H9 (cell line): Measurements from ENCODE around the gene MPP1. TPM values are rescaled to one million over a fixed set of nuclear protein-coding genes. Genes with fewer than 3 reads are reported as not detected.

Experiments used
- DNase-seq: peaks from one replicate; pipeline ENCODE4 v3.0.0-alpha.2; 2017
- H2AFZ ChIP-seq: one replicate; pipeline ENCODE4 v1.6.1; 2013; ENCODE audit warnings: mild to moderate bottlenecking, low read length, control low read depth, moderate library complexity
- H2AK5ac ChIP-seq: 2 replicates; pipeline ENCODE4 v1.6.1; 2013; ENCODE audit warnings: low read length, control low read depth, mixed read lengths; ENCODE audit not compliant: insufficient read length
- H2BK120ac ChIP-seq: one replicate; pipeline ENCODE4 v1.6.1; 2013; ENCODE audit warnings: low read depth, mild to moderate bottlenecking, low read length, control low read depth, inconsistent platforms; ENCODE audit not compliant: poor library complexity, severe bottlenecking
- H2BK12ac ChIP-seq: 2 replicates; pipeline ENCODE4 v1.6.1; 2013; ENCODE audit warnings: low read length, control low read depth, mixed read lengths, low read depth; ENCODE audit not compliant: insufficient read length
- H2BK15ac ChIP-seq: 2 replicates; pipeline ENCODE4 v1.6.1; 2013; ENCODE audit warnings: low read depth, low read length, control low read depth
- H2BK20ac ChIP-seq: one replicate; pipeline ENCODE4 v1.6.1; 2013; ENCODE audit warnings: low read depth, mild to moderate bottlenecking, low read length, control low read depth, inconsistent platforms; ENCODE audit not compliant: poor library complexity, severe bottlenecking
- H2BK5ac ChIP-seq: 2 replicates; pipeline ENCODE4 v1.6.1; 2013; ENCODE audit warnings: low read length, control low read depth, mixed read lengths; ENCODE audit not compliant: insufficient read length
- H3K14ac ChIP-seq: 2 replicates; pipeline ENCODE4 v1.6.1; 2013; ENCODE audit warnings: low read length, control low read depth; ENCODE audit not compliant: insufficient read depth
- H3K18ac ChIP-seq: 2 replicates; pipeline ENCODE4 v1.6.1; 2013; ENCODE audit warnings: low read depth, mild to moderate bottlenecking, mixed read lengths, low read length, control low read depth; ENCODE audit not compliant: insufficient read length
- H3K23ac ChIP-seq: 2 replicates; pipeline ENCODE4 v1.6.1; 2013; ENCODE audit warnings: low read length, control low read depth, mixed read lengths, low read depth; ENCODE audit not compliant: insufficient read length
- H3K23me2 ChIP-seq: 2 replicates; pipeline ENCODE4 v1.6.1; 2013; ENCODE audit warnings: low read depth, mild to moderate bottlenecking, mixed read lengths, low read length, control low read depth; ENCODE audit not compliant: insufficient read length, poor library complexity, severe bottlenecking
- H3K27ac ChIP-seq: 2 replicates; pipeline ENCODE4 v1.5.1; 2013; ENCODE audit warnings: low read length, control low read depth, mixed read lengths, low read depth; ENCODE audit not compliant: insufficient read length
- H3K27me3 ChIP-seq: 2 replicates; pipeline ENCODE4 v1.6.1; 2013; ENCODE audit warnings: low read length, control low read depth, inconsistent platforms; ENCODE audit not compliant: insufficient read depth
- H3K4ac ChIP-seq: 2 replicates; pipeline ENCODE4 v1.6.1; 2013; ENCODE audit warnings: low read depth, mild to moderate bottlenecking, control low read depth, inconsistent platforms, low read length, moderate library complexity
- H3K4me1 ChIP-seq: 2 replicates; pipeline ENCODE4 v1.6.1; 2013; ENCODE audit warnings: low read length, control low read depth, inconsistent platforms; ENCODE audit not compliant: insufficient read depth
- H3K4me2 ChIP-seq: 2 replicates; pipeline ENCODE4 v1.6.1; 2013; ENCODE audit warnings: low read length, control low read depth, mixed read lengths; ENCODE audit not compliant: insufficient read length, insufficient read depth
- H3K56ac ChIP-seq: 2 replicates; pipeline ENCODE4 v1.6.1; 2013; ENCODE audit warnings: low read depth, mild to moderate bottlenecking, mixed read lengths, low read length, control low read depth; ENCODE audit not compliant: insufficient read length
- H3K79me1 ChIP-seq: 2 replicates; pipeline ENCODE4 v1.6.1; 2013; ENCODE audit warnings: low read depth, mild to moderate bottlenecking, moderate library complexity, low read length, control low read depth, inconsistent platforms; ENCODE audit not compliant: insufficient read depth, poor library complexity, severe bottlenecking
- H3K79me2 ChIP-seq: 2 replicates; pipeline ENCODE4 v1.6.1; 2013; ENCODE audit warnings: low read length, control low read depth, inconsistent platforms; ENCODE audit not compliant: insufficient read depth
- H3K9ac ChIP-seq: 2 replicates; pipeline ENCODE4 v1.6.1; 2013; ENCODE audit warnings: low read length, control low read depth, mixed read lengths; ENCODE audit not compliant: insufficient read length; ENCODE audit errors: extremely low read depth
- H3K9me3 ChIP-seq: one replicate; pipeline ENCODE4 v1.6.1; 2013; ENCODE audit warnings: low read depth, low read length, inconsistent platforms; ENCODE audit not compliant: control insufficient read depth
- H3T11ph ChIP-seq: one replicate; pipeline ENCODE4 v1.6.1; 2013; ENCODE audit warnings: mild to moderate bottlenecking, low read length, control low read depth, inconsistent platforms
- H4K20me1 ChIP-seq: one replicate; pipeline ENCODE4 v1.6.1; 2013; ENCODE audit not compliant: control insufficient read depth, insufficient read length, insufficient read depth
- H4K5ac ChIP-seq: 2 replicates; pipeline ENCODE4 v1.6.1; 2013; ENCODE audit warnings: low read depth, mild to moderate bottlenecking, mixed read lengths, low read length, control low read depth; ENCODE audit not compliant: insufficient read length
- H4K8ac ChIP-seq: replicated peaks from 2 replicates; pipeline ENCODE4 v1.6.1; 2013; ENCODE audit warnings: low read length, control low read depth, mixed read lengths, low read depth; ENCODE audit not compliant: insufficient read length
- H4K91ac ChIP-seq: 2 replicates; pipeline ENCODE4 v1.6.1; 2013; ENCODE audit warnings: low read depth, mild to moderate bottlenecking, moderate library complexity, mixed read lengths, low read length, control low read depth; ENCODE audit not compliant: insufficient read length
- H3K27ac Mint-ChIP-seq, 3 experiments: 2 replicates in 2 of 3; 3 replicates in 1 of 3; pipeline ENCODE4 v1.8.0; 2020 to 2021; ENCODE audit warnings: mixed read lengths in 3 of 3, mild to moderate bottlenecking in 1 of 3, moderate library complexity in 1 of 3
- H3K27me3 Mint-ChIP-seq: 2 replicates; pipeline ENCODE4 v1.8.0; 2021; ENCODE audit warnings: low read depth, mild to moderate bottlenecking, moderate library complexity, mixed read lengths
- H3K36me3 Mint-ChIP-seq, 3 experiments: 2 replicates in 2 of 3; 3 replicates in 1 of 3; pipeline ENCODE4 v1.8.0; 2020 to 2021; ENCODE audit warnings: low read depth in 3 of 3, mixed read lengths in 3 of 3; ENCODE audit not compliant: insufficient read depth in 1 of 3
- H3K4me1 Mint-ChIP-seq, 2 experiments: 2 replicates each; pipeline ENCODE4 v1.8.0; 2020; ENCODE audit warnings: mixed read lengths in 2 of 2
- H3K4me3 Mint-ChIP-seq, 2 experiments: 2 replicates in 1 of 2; 3 replicates in 1 of 2; pipeline ENCODE4 v1.8.0; 2020 to 2021; ENCODE audit warnings: mild to moderate bottlenecking in 2 of 2, mixed read lengths in 2 of 2, moderate library complexity in 1 of 2
- H3K9me3 Mint-ChIP-seq, 2 experiments: 2 replicates in 1 of 2; 3 replicates in 1 of 2; pipeline ENCODE4 v1.8.0; 2020; ENCODE audit warnings: mild to moderate bottlenecking in 2 of 2, mixed read lengths in 2 of 2, moderate library complexity in 1 of 2
- WGBS: extraction: QIAGEN DNeasy Blood & Tissue Kit; methylation state at CpG from one replicate; pipeline ENCODE4 v1.1.7; 2013; ENCODE audit warnings: missing lambda C conversion rate, low lambda C conversion rate, mixed read lengths; ENCODE audit not compliant: insufficient read length; ENCODE audit errors: extremely low coverage; 5-methylcytosine and 5-hydroxymethylcytosine counted together
- total RNA-seq: library from RNA; stranded (reverse); gene quantifications from 2 replicates; pipeline ENCODE4 v1.2.1, GENCODE V29; 2021
- TF ChIP-seq, protein P1 (sequence below): fragments of 200-600 bp; sonication (generic); conservative IDR thresholded peaks from 3 replicates; pipeline ENCODE4 v1.8.0; 2021; ENCODE audit warnings: antibody characterized with exemption, mild to moderate bottlenecking

The MPP1 gene
- total RNA-seq, 1 experiment from 2014 or later, result 17.9 TPM

DNA sequence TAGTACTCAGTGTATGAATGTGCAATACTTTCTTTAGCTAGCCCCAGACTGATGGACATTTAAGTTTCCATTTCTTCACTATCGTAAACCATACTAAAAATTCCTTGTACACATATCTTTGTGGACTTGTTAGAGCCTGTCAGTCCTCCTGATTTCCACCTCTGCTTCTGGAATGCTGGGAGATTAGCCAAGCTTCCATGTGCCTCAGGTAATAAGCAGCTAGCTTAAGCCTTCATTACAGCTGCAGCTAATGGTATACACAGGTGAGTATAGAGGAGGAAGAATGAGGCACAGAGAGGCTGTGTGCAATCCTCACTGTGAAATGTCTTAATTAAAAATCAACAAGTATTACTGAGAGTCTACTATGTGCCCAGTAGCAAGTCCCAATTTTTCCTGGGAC is 19.4 kb upstream of the MPP1 start:
- H3K9me3 Mint-ChIP-seq, result peaks cover 65 to 67% of the 10 kb centered on the region in 2 experiments

More for the DNA sequence above, 19.4 kb upstream of the MPP1 start:
- TF ChIP-seq, protein P1, sequence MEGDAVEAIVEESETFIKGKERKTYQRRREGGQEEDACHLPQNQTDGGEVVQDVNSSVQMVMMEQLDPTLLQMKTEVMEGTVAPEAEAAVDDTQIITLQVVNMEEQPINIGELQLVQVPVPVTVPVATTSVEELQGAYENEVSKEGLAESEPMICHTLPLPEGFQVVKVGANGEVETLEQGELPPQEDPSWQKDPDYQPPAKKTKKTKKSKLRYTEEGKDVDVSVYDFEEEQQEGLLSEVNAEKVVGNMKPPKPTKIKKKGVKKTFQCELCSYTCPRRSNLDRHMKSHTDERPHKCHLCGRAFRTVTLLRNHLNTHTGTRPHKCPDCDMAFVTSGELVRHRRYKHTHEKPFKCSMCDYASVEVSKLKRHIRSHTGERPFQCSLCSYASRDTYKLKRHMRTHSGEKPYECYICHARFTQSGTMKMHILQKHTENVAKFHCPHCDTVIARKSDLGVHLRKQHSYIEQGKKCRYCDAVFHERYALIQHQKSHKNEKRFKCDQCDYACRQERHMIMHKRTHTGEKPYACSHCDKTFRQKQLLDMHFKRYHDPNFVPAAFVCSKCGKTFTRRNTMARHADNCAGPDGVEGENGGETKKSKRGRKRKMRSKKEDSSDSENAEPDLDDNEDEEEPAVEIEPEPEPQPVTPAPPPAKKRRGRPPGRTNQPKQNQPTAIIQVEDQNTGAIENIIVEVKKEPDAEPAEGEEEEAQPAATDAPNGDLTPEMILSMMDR, result no peak
- H3K14ac ChIP-seq, result no peak overlapping the region
- H3K27me3 Mint-ChIP-seq, result no peaks in the 10 kb centered on the region; the same call in 1 of the 2 replicates
- no CpG with 5 or more reads among the region's 1 CpG for WGBS
- no peak overlapping the region for H3K27ac ChIP-seq
- H3K27ac Mint-ChIP-seq, result no peak overlapping the region
- no peak overlapping the region for H3K56ac ChIP-seq
- H2AK5ac ChIP-seq, result no peak overlapping the region
- no peak overlapping the region for H2BK15ac ChIP-seq
- H4K5ac ChIP-seq, result no peak overlapping the region
- H2AFZ ChIP-seq, result no peak overlapping the region
- no peak overlapping the region for H4K8ac ChIP-seq
- no peaks in the 10 kb centered on the region for H3K23me2 ChIP-seq
- no peak overlapping the region for H4K91ac ChIP-seq
- H3K4me1 Mint-ChIP-seq, result peaks cover 27 to 30% of the 10 kb centered on the region in 2 experiments
- H3K9me3 ChIP-seq, result peaks cover 26% of the 10 kb centered on the region
- H3T11ph ChIP-seq, result no peak overlapping the region
- no peak for DNase-seq
- no peak overlapping the region for H3K18ac ChIP-seq
- no peak overlapping the region for H3K4me3 Mint-ChIP-seq
- H3K9ac ChIP-seq, result no peak overlapping the region
- no peak overlapping the region for H2BK12ac ChIP-seq
- H3K23ac ChIP-seq, result no peak overlapping the region
- H3K79me2 ChIP-seq, result no peaks in the 10 kb centered on the region
- H2BK120ac ChIP-seq, result no peak overlapping the region
- no peak overlapping the region for H3K4ac ChIP-seq
- H2BK5ac ChIP-seq, result no peak overlapping the region
- no peak overlapping the region for H2BK20ac ChIP-seq
- H3K79me1 ChIP-seq, result no peaks in the 10 kb centered on the region
- H3K4me1 ChIP-seq, result peaks cover 2% of the 10 kb centered on the region; the same call in 1 of the 2 replicates
- H3K27me3 ChIP-seq, result no peaks in the 10 kb centered on the region
- H3K4me2 ChIP-seq, result no peak overlapping the region
- no peaks in the 10 kb centered on the region for H4K20me1 ChIP-seq
- H3K36me3 Mint-ChIP-seq, result peaks cover 0 to 6% (median 4%) of the 10 kb centered on the region in 3 experiments; a peak in 5 of 7 replicates
